Measurements from ENCODE around the gene CUBN. TPM values are rescaled to one million over a fixed set of nuclear protein-coding genes. Genes with fewer than 3 reads are reported as not detected.

Gene CUBN
- total RNA-seq, 4 donors from 2014 or later: 0.27 to 3.6 (median 0.96) TPM

GRCh38 chr10:17007418-17007770 lies 122.2 kb downstream of the CUBN start:
- intact Hi-C loops (cut with DNase I; ENCODE audit: low total_unique reads) (no loop called here), in situ Hi-C loops (cut with MboI; ENCODE audit: low sequenced_read_pairs in 4 of 4) (no loop called here)
- Histone ChIP-seq H3K36me3 (no peaks in the 10 kb centered on the region), H3K27me3 (no peaks in the 10 kb centered on the region), H3K4me1 (peaks cover 6 to 8% of the 10 kb centered on the region in 2 donors), H3K27ac (peak overlapping the region; percentile 3 to 33 (median 28)), H3K9me3 (no peaks in the 10 kb centered on the region), H3K4me3 (no peak overlapping the region)
- ATAC-seq: no peak
- TF ChIP-seq POLR2A (IDR thresholded peaks at IDR 0.05) (no peak), CTCF (IDR thresholded peaks at IDR 0.05 in 4 of 5, conservative IDR thresholded peaks at IDR 0.05 in 1 of 5) (no peak)
- DNase-seq: no peak

- DNase-seq: no peak
- H3K4me1 ChIP-seq: peaks cover 6 to 8% of the 10 kb centered on the region in 2 donors
- H3K27me3 ChIP-seq: no peaks in the 10 kb centered on the region
- ATAC-seq: no peak
- H3K9me3 ChIP-seq: no peaks in the 10 kb centered on the region
- peak overlapping the region; percentile 3 to 56 (median 28) for H3K27ac ChIP-seq
- TF ChIP-seq POLR2A (IDR thresholded peaks at IDR 0.05) (no peak), CTCF (IDR thresholded peaks at IDR 0.05 in 4 of 5, conservative IDR thresholded peaks at IDR 0.05 in 1 of 5) (no peak)
- H3K36me3 ChIP-seq: no peaks in the 10 kb centered on the region
- intact Hi-C loops (cut with DNase I; ENCODE audit: low total_unique reads) (no loop called here), in situ Hi-C loops (cut with MboI; ENCODE audit: low sequenced_read_pairs in 4 of 4) (no loop called here)
- no peak overlapping the region for H3K4me3 ChIP-seq
Observed at GRCh38 chr10:17006631-17007417, 122.8 kb downstream of the CUBN start.

- no peak for ATAC-seq
- Histone ChIP-seq H3K27me3 (no peaks in the 10 kb centered on the region), H3K4me3 (no peak overlapping the region), H3K36me3 (no peaks in the 10 kb centered on the region), H3K9me3 (no peaks in the 10 kb centered on the region), H3K27ac (peak overlapping the region in 3 of 4 donors; percentile 24 to 56 (median 33)), H3K4me1 (peaks cover 6 to 8% of the 10 kb centered on the region in 2 donors)
- TF ChIP-seq CTCF (IDR thresholded peaks at IDR 0.05 in 4 of 5, conservative IDR thresholded peaks at IDR 0.05 in 1 of 5) (no peak), POLR2A (IDR thresholded peaks at IDR 0.05) (no peak)
- in situ Hi-C loops (cut with MboI; ENCODE audit: low sequenced_read_pairs in 4 of 4): no loop called here
- no peak for DNase-seq
- intact Hi-C loops (cut with DNase I; ENCODE audit: low total_unique reads): no loop called here
Observed at GRCh38 chr10:17005621-17006566, 123.7 kb downstream of the CUBN start.

GRCh38 chr10:17004801-17005380 lies 124.7 kb downstream of the CUBN start:
- DNase-seq: no peak
- intact Hi-C loops (cut with DNase I; ENCODE audit: low total_unique reads): loop anchor here (5.0 kb wide), 3 partner anchors 32 to 222 kb away; partner anchors contain the start of gene VIM
- H3K27ac ChIP-seq: no peak overlapping the region

More at GRCh38 chr10:17004801-17005380, 124.7 kb downstream of the CUBN start:
- in situ Hi-C loops (cut with MboI; ENCODE audit: low sequenced_read_pairs in 4 of 4): no loop called here
- Histone ChIP-seq H3K36me3 (no peaks in the 10 kb centered on the region), H3K4me3 (no peak overlapping the region), H3K9me3 (no peaks in the 10 kb centered on the region), H3K27me3 (no peaks in the 10 kb centered on the region), H3K4me1 (peaks cover 6% of the 10 kb centered on the region in 2 donors)
- no peak for ATAC-seq
- TF ChIP-seq CTCF (IDR thresholded peaks at IDR 0.05 in 4 of 5, conservative IDR thresholded peaks at IDR 0.05 in 1 of 5): no peak
- no peak for TF ChIP-seq POLR2A (IDR thresholded peaks at IDR 0.05)

Measured in gastrocnemius medialis (tissue), 4 donors.